Measurements from ENCODE around the gene RNF220.

The RNF220 gene

GRCh38 chr1:44407430-44408211 is 2.6 kb downstream of the RNF220 start:
- no peak for DNase-seq

- DNase-seq = no peak
These were observed 3.1 kb downstream of the RNF220 start for GRCh38 chr1:44408212-44408582.

- DNase-seq = no peak
These were observed 3.9 kb downstream of the RNF220 start for GRCh38 chr1:44408632-44409602.

GRCh38 chr1:44409757-44410156 is 4.7 kb downstream of the RNF220 start:
- DNase-seq = no peak

GRCh38 chr1:44411861-44412260 is 6.8 kb downstream of the RNF220 start:
- no peak for DNase-seq

- no peak for DNase-seq
These were observed 7.5 kb downstream of the RNF220 start for GRCh38 chr1:44412601-44413000.

- no peak for DNase-seq
These were observed 8.7 kb downstream of the RNF220 start for GRCh38 chr1:44413740-44414139.

- no peak for DNase-seq
These were observed 10.0 kb downstream of the RNF220 start for GRCh38 chr1:44415013-44415412.

- DNase-seq = no peak
These were observed 11.4 kb downstream of the RNF220 start for GRCh38 chr1:44416408-44416807.

- peak; percentile 58 to 70 for DNase-seq
These were observed 12.4 kb downstream of the RNF220 start for GRCh38 chr1:44417351-44418021.

- no peak for DNase-seq
These were observed 13.1 kb downstream of the RNF220 start for GRCh38 chr1:44418022-44418673.

GRCh38 chr1:44419901-44420300 is 14.8 kb downstream of the RNF220 start:
- DNase-seq = no peak

GRCh38 chr1:44420535-44420934 is 15.5 kb downstream of the RNF220 start:
- no peak for DNase-seq

GRCh38 chr1:44421446-44421884 is 16.4 kb downstream of the RNF220 start:
- DNase-seq = no peak

- DNase-seq = no peak
These were observed 17.1 kb downstream of the RNF220 start for GRCh38 chr1:44422161-44422560.

GRCh38 chr1:44423591-44424537 is 18.8 kb downstream of the RNF220 start:
- no peak for DNase-seq

GRCh38 chr1:44424747-44425146 is 19.7 kb downstream of the RNF220 start:
- no peak for DNase-seq

GRCh38 chr1:44425341-44426082 is 20.5 kb downstream of the RNF220 start:
- no peak for DNase-seq

GRCh38 chr1:44431861-44432260 is 26.8 kb downstream of the RNF220 start:
- DNase-seq = no peak

GRCh38 chr1:44433209-44433608 is 28.2 kb downstream of the RNF220 start:
- DNase-seq = no peak

Measured in NCI-H2081 (cell line).